Chondrocyte (in vitro differentiated cells): ENCODE data around the gene DKC1. TPM values are rescaled to one million over a fixed set of nuclear protein-coding genes. Genes with fewer than 3 reads are reported as not detected.
"Not testable (repeated sequence)": the region's sequence is repeated elsewhere in the genome, so short reads cannot be mapped to it uniquely, and the experiment has no call there.

Experiments used
- DNase-seq: peaks from one replicate; pipeline ENCODE4 v3.0.0; 2021; ENCODE audit warnings: mixed read lengths, low spot score
- H3K27ac Mint-ChIP-seq: one replicate; pipeline ENCODE4 v1.8.0; 2021; ENCODE audit warnings: mild to moderate bottlenecking, moderate library complexity, mixed read lengths; ENCODE audit not compliant: unreplicated experiment
- H3K27me3 Mint-ChIP-seq: 2 replicates; pipeline ENCODE4 v1.8.0; 2021; ENCODE audit warnings: low read depth, mixed read lengths
- H3K36me3 Mint-ChIP-seq: 2 replicates; pipeline ENCODE4 v1.8.0; 2021; ENCODE audit warnings: low read depth, mixed read lengths
- H3K4me1 Mint-ChIP-seq: 2 replicates; pipeline ENCODE4 v1.8.0; 2021; ENCODE audit warnings: low read depth, mild to moderate bottlenecking, mixed read lengths
- H3K4me3 Mint-ChIP-seq: one replicate; pipeline ENCODE4 v1.8.0; 2021; ENCODE audit warnings: mild to moderate bottlenecking, moderate library complexity, mixed read lengths; ENCODE audit not compliant: unreplicated experiment
- H3K9me3 Mint-ChIP-seq: 2 replicates; pipeline ENCODE4 v1.8.0; 2021; ENCODE audit warnings: low read depth, mixed read lengths
- CTCF ChIP-seq: fragments of 200-600 bp; sonication (generic); IDR thresholded peaks from 2 replicates; pipeline ENCODE4 v1.5.0; 2021; ENCODE audit warnings: antibody characterized with exemption, mild to moderate bottlenecking, moderate library complexity
- total RNA-seq: library from RNA; stranded (reverse); gene quantifications from 3 replicates; pipeline ENCODE4 v1.2.1, GENCODE V29; 2021

The DKC1 gene
- total RNA-seq, 1 donor from 2014 or later: 31.1 TPM

- no peak for TF ChIP-seq CTCF
- no peaks in the 10 kb centered on the region for H3K36me3 Mint-ChIP-seq
- peaks cover 36% of the 10 kb centered on the region for H3K9me3 Mint-ChIP-seq
- H3K4me1 Mint-ChIP-seq: peaks cover 14% of the 10 kb centered on the region
- H3K27me3 Mint-ChIP-seq: no peaks in the 10 kb centered on the region
- H3K27ac Mint-ChIP-seq: no peak overlapping the region
- no peak overlapping the region for H3K4me3 Mint-ChIP-seq
- no peak for DNase-seq
These were observed 44.3 kb downstream of the DKC1 start for GRCh38 chrX:154806837-154807501.

GRCh38 chrX:154809939-154810665 is 47.4 kb downstream of the DKC1 start:
- Mint-ChIP-seq H3K27ac (no peak overlapping the region), H3K4me1 (peaks cover 7% of the 10 kb centered on the region), H3K27me3 (peaks cover 8% of the 10 kb centered on the region), H3K4me3 (no peak overlapping the region), H3K9me3 (peaks cover 36% of the 10 kb centered on the region), H3K36me3 (no peaks in the 10 kb centered on the region)
- TF ChIP-seq CTCF: no peak
- DNase-seq: no peak

- Mint-ChIP-seq H3K9me3 (peaks cover 22% of the 10 kb centered on the region), H3K27me3 (peaks cover 8% of the 10 kb centered on the region), H3K4me1 (peaks cover 3% of the 10 kb centered on the region), H3K27ac (no peak overlapping the region), H3K36me3 (no peaks in the 10 kb centered on the region), H3K4me3 (no peak overlapping the region)
- no peak for TF ChIP-seq CTCF
- DNase-seq: no peak
These were observed 49.9 kb downstream of the DKC1 start for GRCh38 chrX:154812341-154813101.

GRCh38 chrX:154813801-154814200 is 51.1 kb downstream of the DKC1 start:
- H3K4me3 Mint-ChIP-seq: no peak overlapping the region
- H3K27me3 Mint-ChIP-seq: peaks cover 8% of the 10 kb centered on the region
- no peak for TF ChIP-seq CTCF
- H3K27ac Mint-ChIP-seq: no peak overlapping the region
- H3K9me3 Mint-ChIP-seq: peaks cover 11% of the 10 kb centered on the region
- peaks cover 3% of the 10 kb centered on the region for H3K4me1 Mint-ChIP-seq
- H3K36me3 Mint-ChIP-seq: no peaks in the 10 kb centered on the region
- no peak for DNase-seq

- TF ChIP-seq CTCF: no peak
- Mint-ChIP-seq H3K4me3 (no peak overlapping the region), H3K36me3 (no peaks in the 10 kb centered on the region), H3K9me3 (peaks cover 4% of the 10 kb centered on the region), H3K4me1 (peaks cover 3% of the 10 kb centered on the region), H3K27ac (no peak overlapping the region), H3K27me3 (peaks cover 8% of the 10 kb centered on the region)
- DNase-seq: no peak
These were observed 52.7 kb downstream of the DKC1 start for GRCh38 chrX:154815274-154815818.

DNA sequence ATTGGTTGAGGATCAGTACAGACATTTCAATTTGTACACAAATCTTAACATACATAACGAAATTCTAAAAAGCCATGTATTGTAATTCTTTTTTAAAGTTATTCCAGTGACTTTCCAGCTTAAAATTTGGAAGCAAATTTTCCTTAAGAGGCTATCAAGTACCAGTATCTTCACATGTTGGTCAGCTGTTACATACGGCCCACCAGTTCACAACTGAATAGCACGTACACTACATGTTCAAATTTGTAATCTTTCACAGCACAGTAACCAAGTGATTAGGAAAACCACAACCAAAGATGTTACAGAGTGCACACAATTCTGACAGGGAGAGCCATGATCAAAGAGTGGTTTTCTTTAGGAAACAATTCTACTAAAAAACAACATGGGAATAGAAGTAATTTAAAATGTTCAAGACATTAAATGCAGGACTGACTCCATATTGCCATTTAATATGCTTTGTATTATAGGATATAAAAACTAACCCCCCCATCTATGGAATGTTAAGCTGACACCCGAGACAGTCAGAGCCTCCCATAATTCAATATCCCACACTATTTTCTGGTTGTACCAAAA is 53.7 kb downstream of the DKC1 start:
- DNase-seq, H3K9me3 Mint-ChIP-seq, H3K4me1 Mint-ChIP-seq, H3K27me3 Mint-ChIP-seq, H3K27ac Mint-ChIP-seq, H3K4me3 Mint-ChIP-seq, H3K36me3 Mint-ChIP-seq: not testable (repeated sequence)

DNA sequence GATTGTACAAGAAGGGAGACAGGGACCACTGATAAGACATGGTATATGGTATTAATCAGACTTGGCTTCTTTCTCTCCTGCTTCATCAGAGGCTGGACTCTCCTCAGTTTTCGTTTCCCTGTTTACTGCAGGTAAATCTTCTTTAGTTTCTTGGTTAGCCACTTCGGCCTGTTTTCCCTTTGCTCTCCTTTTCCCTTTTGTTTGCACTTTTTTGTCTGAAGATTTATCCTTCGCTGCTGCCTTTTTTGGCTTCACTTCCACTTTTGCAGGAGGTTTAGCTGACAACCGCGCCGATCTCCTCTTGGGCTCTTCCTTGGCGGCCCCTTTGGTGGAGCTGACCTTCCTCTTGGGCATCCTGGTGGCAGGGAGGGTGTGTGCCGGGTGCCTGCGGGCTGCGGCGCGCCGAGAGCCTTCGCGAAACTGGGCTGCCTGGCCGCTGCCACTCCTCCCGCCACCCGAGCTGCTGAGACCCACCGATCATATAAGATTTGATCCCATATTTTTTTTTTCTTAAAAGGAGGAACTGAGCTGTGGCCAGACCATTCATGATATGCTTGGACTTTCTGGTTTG is 54.5 kb downstream of the DKC1 start:
- not testable (repeated sequence) for H3K4me1 Mint-ChIP-seq, H3K36me3 Mint-ChIP-seq, H3K9me3 Mint-ChIP-seq, DNase-seq, H3K27me3 Mint-ChIP-seq, H3K4me3 Mint-ChIP-seq, H3K27ac Mint-ChIP-seq
